Activated CD8-positive, alpha-beta T cell treated with anti-CD3 and anti-CD28 coated beads for 36 hours (primary cell): Measurements from ENCODE around the gene TMEM132D. TPM values are rescaled to one million over a fixed set of nuclear protein-coding genes. Genes with fewer than 3 reads are reported as not detected.

ENCODE experiments used
- ATAC-seq: fragments of 200-7000 bp; cut with Tn5 transposase; one replicate; pipeline ENCODE4 v1.10.0; 2021; ENCODE audit warnings: mild to moderate bottlenecking, moderate library complexity
- CTCF ChIA-PET: fragments of 350-600 bp; sonication (Branson Sonifier 250); formaldehyde crosslinking; loops from one replicate; lab custom pipeline; 2021; ENCODE audit warnings: antibody characterized with exemption; lab: Charles Lee
- POLR2A ChIA-PET: fragments of 350-600 bp; sonication (Branson Sonifier 250); formaldehyde crosslinking; loops from one replicate; lab custom pipeline; 2021; ENCODE audit warnings: antibody characterized with exemption; lab: Charles Lee
- DNase-seq: peaks from one replicate; pipeline ENCODE4 v3.0.0-alpha.2; 2020
- H3K27ac Mint-ChIP-seq: one replicate; pipeline ENCODE4 v1.8.0; 2021; ENCODE audit warnings: mild to moderate bottlenecking, mixed read lengths
- H3K27me3 Mint-ChIP-seq: one replicate; pipeline ENCODE4 v1.8.0; 2021; ENCODE audit warnings: mixed read lengths
- H3K36me3 Mint-ChIP-seq: one replicate; pipeline ENCODE4 v1.8.0; 2021; ENCODE audit warnings: low read depth, mixed read lengths
- H3K4me1 Mint-ChIP-seq: one replicate; pipeline ENCODE4 v1.8.0; 2021; ENCODE audit warnings: low read depth, mixed read lengths
- H3K4me3 Mint-ChIP-seq: one replicate; pipeline ENCODE4 v1.8.0; 2021; ENCODE audit warnings: mild to moderate bottlenecking, moderate library complexity, mixed read lengths
- H3K9me3 Mint-ChIP-seq: one replicate; pipeline ENCODE4 v1.8.0; 2021; ENCODE audit warnings: mixed read lengths
- intact Hi-C: fragments of 100-400 bp; cut with micrococcal nuclease; formaldehyde crosslinking; loops from one replicate; pipeline ENCODE4 v1.10.0; 2022
- total RNA-seq, 2 experiments: library from RNA; stranded (reverse); gene quantifications; one replicate each; pipeline ENCODE4 v1.2.3, GENCODE V29; 2021
- TF ChIP-seq, protein P1 (sequence below): fragments of 200-600 bp; IDR thresholded peaks from one replicate; pipeline ENCODE4 v1.8.0; 2022; ENCODE audit warnings: antibody characterized with exemption, mild to moderate bottlenecking

The TMEM132D gene
- total RNA-seq, 2 experiments from 2014 or later: not detected

DNA sequence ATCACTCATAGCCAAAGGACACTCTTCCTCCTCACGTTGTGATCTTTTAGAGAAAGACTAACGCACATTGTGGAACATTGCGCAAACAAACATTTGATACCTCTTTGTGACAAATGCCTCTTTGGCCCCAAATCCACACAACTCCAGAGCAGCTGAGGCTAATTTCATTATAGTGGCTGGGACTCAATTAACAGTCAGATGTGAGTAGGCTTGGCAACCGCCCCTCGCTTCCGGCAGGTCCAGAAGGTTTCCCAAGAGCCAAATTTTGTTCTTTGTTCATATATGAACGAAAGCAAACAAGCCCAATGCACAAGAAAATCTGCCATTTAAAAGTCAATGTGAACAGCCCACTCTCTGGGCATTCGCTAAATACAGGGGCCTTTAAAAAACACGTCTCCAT is 776.6 kb downstream of the TMEM132D start:
- DNase-seq: no peak
- Mint-ChIP-seq H3K36me3 (no peaks in the 10 kb centered on the region), H3K27ac (no peak overlapping the region), H3K9me3 (peaks cover 5% of the 10 kb centered on the region), H3K4me1 (no peaks in the 10 kb centered on the region), H3K4me3 (no peak overlapping the region), H3K27me3 (no peaks in the 10 kb centered on the region)
- intact Hi-C loops: no loop called here
- CTCF ChIA-PET: no interaction called here
- POLR2A ChIA-PET: no interaction called here
- TF ChIP-seq, protein P1, sequence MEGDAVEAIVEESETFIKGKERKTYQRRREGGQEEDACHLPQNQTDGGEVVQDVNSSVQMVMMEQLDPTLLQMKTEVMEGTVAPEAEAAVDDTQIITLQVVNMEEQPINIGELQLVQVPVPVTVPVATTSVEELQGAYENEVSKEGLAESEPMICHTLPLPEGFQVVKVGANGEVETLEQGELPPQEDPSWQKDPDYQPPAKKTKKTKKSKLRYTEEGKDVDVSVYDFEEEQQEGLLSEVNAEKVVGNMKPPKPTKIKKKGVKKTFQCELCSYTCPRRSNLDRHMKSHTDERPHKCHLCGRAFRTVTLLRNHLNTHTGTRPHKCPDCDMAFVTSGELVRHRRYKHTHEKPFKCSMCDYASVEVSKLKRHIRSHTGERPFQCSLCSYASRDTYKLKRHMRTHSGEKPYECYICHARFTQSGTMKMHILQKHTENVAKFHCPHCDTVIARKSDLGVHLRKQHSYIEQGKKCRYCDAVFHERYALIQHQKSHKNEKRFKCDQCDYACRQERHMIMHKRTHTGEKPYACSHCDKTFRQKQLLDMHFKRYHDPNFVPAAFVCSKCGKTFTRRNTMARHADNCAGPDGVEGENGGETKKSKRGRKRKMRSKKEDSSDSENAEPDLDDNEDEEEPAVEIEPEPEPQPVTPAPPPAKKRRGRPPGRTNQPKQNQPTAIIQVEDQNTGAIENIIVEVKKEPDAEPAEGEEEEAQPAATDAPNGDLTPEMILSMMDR: no peak
- ATAC-seq: no peak

- Mint-ChIP-seq H3K4me1 (no peaks in the 10 kb centered on the region), H3K4me3 (no peak overlapping the region), H3K27ac (no peak overlapping the region), H3K9me3 (no peaks in the 10 kb centered on the region), H3K27me3 (no peaks in the 10 kb centered on the region), H3K36me3 (no peaks in the 10 kb centered on the region)
- POLR2A ChIA-PET: no interaction called here
- DNase-seq (no peak), ATAC-seq (no peak)
- CTCF ChIA-PET: no interaction called here
- intact Hi-C loops: no loop called here
- TF ChIP-seq, protein P1: no peak
Measured at GRCh38 chr12:129119537-129119936, 784.3 kb downstream of the TMEM132D start.

GRCh38 chr12:129115558-129115957 is 788.3 kb downstream of the TMEM132D start:
- TF ChIP-seq, protein P1: no peak
- Mint-ChIP-seq H3K27ac (no peak overlapping the region), H3K4me3 (no peak overlapping the region), H3K27me3 (peaks cover 3% of the 10 kb centered on the region), H3K4me1 (no peaks in the 10 kb centered on the region), H3K36me3 (no peaks in the 10 kb centered on the region), H3K9me3 (no peaks in the 10 kb centered on the region)
- no peak for DNase-seq
- ChIA-PET POLR2A (no interaction called here), CTCF (no interaction called here)
- intact Hi-C loops: no loop called here
- ATAC-seq: no peak

DNA sequence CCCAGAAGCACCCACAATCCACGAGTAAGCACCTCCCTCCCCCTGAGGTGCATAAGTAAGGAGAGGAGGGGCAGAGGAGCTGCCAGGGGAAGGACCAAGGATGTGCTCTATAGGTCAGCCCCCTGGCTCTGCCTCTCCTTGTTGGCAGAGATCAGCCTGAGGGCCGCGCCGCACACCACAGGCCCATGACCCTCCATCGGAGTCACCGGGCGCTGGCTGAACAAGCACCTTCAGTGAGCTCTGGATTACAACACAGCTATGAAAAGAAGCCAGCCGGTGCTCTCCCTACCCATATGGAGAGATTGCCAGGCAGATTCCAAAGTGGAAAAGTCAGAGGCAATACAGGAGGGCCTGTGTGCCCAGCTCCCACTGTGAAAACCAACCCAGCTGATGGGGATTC is 793.2 kb downstream of the TMEM132D start:
- Mint-ChIP-seq H3K27me3 (peaks cover 3% of the 10 kb centered on the region), H3K36me3 (no peaks in the 10 kb centered on the region), H3K4me3 (no peak overlapping the region), H3K27ac (no peak overlapping the region), H3K9me3 (peaks cover 3% of the 10 kb centered on the region), H3K4me1 (no peaks in the 10 kb centered on the region)
- POLR2A ChIA-PET: no interaction called here
- ATAC-seq (no peak), DNase-seq (no peak)
- CTCF ChIA-PET: no interaction called here
- TF ChIP-seq, protein P1: no peak
- intact Hi-C loops: no loop called here

DNA sequence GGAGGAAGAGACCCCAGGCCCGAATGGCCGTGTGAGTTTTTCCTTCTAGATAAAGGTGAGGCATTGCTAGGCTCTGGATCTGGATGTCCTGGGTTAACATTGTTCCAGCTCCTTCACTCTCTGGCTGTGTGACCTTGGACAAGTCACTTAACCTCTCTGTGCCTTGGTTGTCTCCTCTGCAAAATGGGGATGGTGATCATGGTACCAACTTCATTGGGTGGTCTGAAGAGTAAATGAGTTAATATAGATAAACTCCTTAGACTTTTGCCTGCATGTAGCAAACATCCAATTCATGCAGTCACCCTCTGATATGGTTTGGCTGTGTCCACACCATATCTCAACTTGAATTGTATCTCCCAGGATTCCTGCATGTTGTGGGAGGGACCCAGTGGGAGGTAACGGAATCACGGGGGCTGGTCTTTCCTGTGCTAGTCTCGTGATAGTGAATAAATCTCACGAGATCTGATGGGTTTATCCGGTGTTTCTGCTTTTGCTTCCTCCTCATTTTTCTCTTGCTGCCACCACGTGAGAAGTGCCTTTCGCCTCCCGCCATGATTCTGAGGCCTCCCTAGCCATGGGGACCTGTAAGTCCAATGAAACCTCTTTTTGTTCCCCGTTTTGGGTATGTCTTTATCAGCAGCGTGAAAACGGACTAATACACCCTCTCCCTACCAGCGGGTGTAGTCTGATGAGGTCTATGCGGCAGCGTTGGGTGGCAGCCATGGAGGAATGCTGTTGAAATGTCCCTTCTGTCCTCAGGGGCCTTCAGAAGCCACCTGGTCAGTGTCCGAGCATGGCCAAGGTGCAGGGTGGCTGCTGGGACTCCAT is 794.4 kb downstream of the TMEM132D start:
- no peak overlapping the region for H3K27ac Mint-ChIP-seq
- no peak overlapping the region for H3K4me3 Mint-ChIP-seq
- intact Hi-C loops: no loop called here
- CTCF ChIA-PET: no interaction called here
- peaks cover 3% of the 10 kb centered on the region for H3K9me3 Mint-ChIP-seq
- TF ChIP-seq, protein P1: no peak
- DNase-seq (no peak), ATAC-seq (no peak)
- POLR2A ChIA-PET: interaction anchor here (0.6 kb wide), 1 partner anchor 237 kb away, joined by 3 read pairs; no protein-coding TSS in a partner anchor
- no peaks in the 10 kb centered on the region for H3K36me3 Mint-ChIP-seq
- peaks cover 3% of the 10 kb centered on the region for H3K27me3 Mint-ChIP-seq
- no peaks in the 10 kb centered on the region for H3K4me1 Mint-ChIP-seq
